ENCODE measurements around the gene PIK3R5. TPM values are rescaled to one million over a fixed set of nuclear protein-coding genes. Genes with fewer than 3 reads are reported as not detected.

The PIK3R5 gene, protein sequence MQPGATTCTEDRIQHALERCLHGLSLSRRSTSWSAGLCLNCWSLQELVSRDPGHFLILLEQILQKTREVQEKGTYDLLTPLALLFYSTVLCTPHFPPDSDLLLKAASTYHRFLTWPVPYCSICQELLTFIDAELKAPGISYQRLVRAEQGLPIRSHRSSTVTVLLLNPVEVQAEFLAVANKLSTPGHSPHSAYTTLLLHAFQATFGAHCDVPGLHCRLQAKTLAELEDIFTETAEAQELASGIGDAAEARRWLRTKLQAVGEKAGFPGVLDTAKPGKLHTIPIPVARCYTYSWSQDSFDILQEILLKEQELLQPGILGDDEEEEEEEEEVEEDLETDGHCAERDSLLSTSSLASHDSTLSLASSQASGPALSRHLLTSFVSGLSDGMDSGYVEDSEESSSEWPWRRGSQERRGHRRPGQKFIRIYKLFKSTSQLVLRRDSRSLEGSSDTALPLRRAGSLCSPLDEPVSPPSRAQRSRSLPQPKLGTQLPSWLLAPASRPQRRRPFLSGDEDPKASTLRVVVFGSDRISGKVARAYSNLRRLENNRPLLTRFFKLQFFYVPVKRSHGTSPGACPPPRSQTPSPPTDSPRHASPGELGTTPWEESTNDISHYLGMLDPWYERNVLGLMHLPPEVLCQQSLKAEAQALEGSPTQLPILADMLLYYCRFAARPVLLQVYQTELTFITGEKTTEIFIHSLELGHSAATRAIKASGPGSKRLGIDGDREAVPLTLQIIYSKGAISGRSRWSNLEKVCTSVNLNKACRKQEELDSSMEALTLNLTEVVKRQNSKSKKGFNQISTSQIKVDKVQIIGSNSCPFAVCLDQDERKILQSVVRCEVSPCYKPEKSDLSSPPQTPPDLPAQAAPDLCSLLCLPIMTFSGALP
- total RNA-seq = 10 to 100 TPM; 73.9 to 77.9 TPM

DNA sequence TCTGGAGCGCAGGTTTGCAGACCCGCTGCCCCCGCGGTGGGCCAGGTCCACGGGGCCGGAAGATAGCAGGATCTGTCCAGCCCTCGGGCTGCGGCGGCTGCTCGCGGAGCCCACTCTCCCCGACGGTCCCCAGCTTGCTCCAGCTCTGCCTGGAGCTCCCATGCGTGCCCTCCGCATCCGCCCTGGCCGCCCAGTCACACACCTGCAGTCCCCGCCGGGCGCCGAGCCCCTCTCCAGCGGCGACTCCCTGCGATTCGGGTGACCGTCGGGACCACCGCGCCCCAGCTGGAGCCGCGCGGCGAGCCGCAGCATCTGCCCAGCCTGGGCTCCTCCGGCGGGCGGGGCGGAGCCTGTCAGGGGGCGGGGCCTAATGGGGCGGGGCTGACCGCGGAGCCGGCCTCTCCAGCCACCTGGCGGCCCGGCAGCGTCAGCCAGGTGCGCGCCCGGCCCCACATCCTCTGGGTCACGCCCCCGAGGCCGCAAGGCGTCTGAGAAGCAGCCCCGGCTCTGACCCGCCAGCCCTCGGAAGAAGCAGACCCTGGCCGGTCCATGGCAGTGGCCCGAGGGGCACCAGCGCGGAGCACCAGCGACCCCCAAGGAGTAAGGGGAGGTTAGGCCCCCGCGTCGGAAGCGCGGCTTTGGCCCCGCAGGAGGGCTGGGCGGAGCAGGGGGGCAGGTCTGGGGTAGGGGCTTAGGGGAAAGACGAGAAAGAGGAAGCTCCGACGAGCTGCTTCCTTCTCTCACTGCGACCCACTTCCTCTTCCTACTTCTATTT, at the start of gene PIK3R5:
TSS of gene PIK3R5 (minus strand) at position 314 of the 775 bp plus-strand sequence. CDS start 54,213 bp downstream, outside the sequence.
- peaks cover 57% of the 10 kb centered on the region for H3K36me3 Mint-ChIP-seq (ENCODE audit: low read depth)
- peak within 1 kb of the TSS; percentile 99 for H3K4me3 Mint-ChIP-seq
- POLR2A ChIA-PET = interaction anchor here (0.6 to 3.9 kb wide), 11 partner anchors 9 to 108 kb away, joined by 3 to 29 read pairs (median 5); no protein-coding TSS in a partner anchor
- H3K27ac Mint-ChIP-seq = peak within 1 kb of the TSS; percentile 97
- H3K9me3 Mint-ChIP-seq (ENCODE audit: insufficient read depth) = peaks cover 11% of the 10 kb centered on the region
- ATAC-seq = peak; percentile 81
- CTCF ChIA-PET = interaction anchor here (0.6 to 4.9 kb wide), 7 partner anchors 9 to 70 kb away, joined by 3 to 28 read pairs (median 6); no protein-coding TSS in a partner anchor
- H3K27me3 Mint-ChIP-seq (ENCODE audit: low read depth) = no peaks in the 10 kb centered on the region
- peaks cover 60% of the 10 kb centered on the region for H3K4me1 Mint-ChIP-seq (ENCODE audit: low read depth)
- peak; percentile 86 for DNase-seq

DNA sequence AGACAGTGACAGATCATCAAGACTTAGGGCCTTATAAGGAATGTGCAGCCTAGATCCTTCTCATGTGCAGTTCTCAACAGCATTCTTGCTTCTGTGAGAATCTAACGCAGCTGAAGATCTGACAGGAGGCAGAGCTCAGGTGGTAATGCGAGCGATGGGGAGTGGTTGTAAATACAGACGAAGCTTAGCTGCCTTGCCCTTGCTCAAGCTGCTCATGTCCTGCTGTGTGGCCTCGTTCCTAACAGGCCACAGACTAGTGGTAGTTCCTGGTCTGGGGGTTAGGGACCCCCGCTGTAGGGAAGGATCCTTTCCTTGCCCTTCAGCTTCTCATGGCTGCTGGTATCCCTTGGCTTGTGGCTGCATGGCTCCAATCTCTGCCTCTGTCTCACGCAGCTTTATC, 45.5 kb upstream of the PIK3R5 start:
- Mint-ChIP-seq H3K27ac (no peak overlapping the region), H3K36me3 (ENCODE audit: low read depth) (no peaks in the 10 kb centered on the region), H3K9me3 (ENCODE audit: insufficient read depth) (no peaks in the 10 kb centered on the region), H3K4me1 (ENCODE audit: low read depth) (no peaks in the 10 kb centered on the region), H3K4me3 (no peak overlapping the region), H3K27me3 (ENCODE audit: low read depth) (peaks cover 57% of the 10 kb centered on the region)
- DNase-seq (no peak), ATAC-seq (no peak)
- ChIA-PET POLR2A (no interaction called here), CTCF (interaction anchor here (1.5 to 2.4 kb wide), 2 partner anchors 13 kb away, joined by 7 to 15 read pairs; no protein-coding TSS in a partner anchor)

DNA sequence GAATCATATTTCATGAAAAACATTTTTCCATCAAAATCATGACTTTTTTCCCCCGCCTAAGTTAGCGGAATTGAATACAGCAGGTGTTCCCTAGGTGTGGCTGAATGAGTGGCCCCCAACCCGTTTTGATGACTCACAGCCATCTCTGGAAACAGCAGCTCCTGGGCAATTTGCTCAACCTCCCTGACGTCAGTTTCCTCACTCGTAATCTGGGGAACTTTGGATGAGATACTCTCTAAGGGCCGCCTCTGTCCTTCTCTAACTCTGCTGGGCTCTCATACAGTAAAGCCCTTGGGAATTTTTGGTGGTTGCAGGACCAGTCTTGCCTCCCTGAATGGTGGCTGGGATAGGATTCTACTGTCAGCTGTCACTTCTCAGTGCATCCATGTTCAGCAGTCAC, 44.2 kb upstream of the PIK3R5 start:
- CTCF ChIA-PET = interaction anchor here (0.6 to 2.4 kb wide), 2 partner anchors 12 to 604 kb away, joined by 4 to 15 read pairs; no protein-coding TSS in a partner anchor
- Mint-ChIP-seq H3K4me1 (ENCODE audit: low read depth) (no peaks in the 10 kb centered on the region), H3K27me3 (ENCODE audit: low read depth) (peaks cover 65% of the 10 kb centered on the region)

DNA sequence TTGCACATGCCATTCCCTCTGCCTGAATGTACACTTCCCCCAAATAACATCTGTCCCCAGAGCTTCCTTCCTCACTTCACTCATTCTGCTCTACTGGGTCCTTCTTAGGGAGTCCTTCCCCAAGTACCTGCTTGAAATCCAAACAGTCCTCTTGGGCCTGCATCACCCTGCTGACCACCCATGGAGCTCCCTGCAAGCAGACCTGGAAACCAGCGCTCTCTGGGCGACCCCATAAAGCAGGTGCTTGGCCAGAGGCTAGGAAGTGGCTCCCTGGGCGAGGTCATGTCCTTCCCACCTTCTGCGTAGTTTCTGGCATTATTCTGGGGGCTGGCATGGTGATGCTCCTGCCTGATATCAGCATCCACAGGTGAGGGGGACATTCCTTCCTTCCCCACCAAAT, 43.6 kb upstream of the PIK3R5 start:
- H3K27me3 Mint-ChIP-seq (ENCODE audit: low read depth) = peaks cover 72% of the 10 kb centered on the region
- DNase-seq = no peak
- H3K4me1 Mint-ChIP-seq (ENCODE audit: low read depth) = no peaks in the 10 kb centered on the region
- no peak overlapping the region for H3K27ac Mint-ChIP-seq
- ATAC-seq = no peak
- ChIA-PET CTCF (interaction anchor here (0.6 to 2.4 kb wide), 2 partner anchors 11 to 603 kb away, joined by 4 to 15 read pairs; no protein-coding TSS in a partner anchor), POLR2A (no interaction called here)
- H3K36me3 Mint-ChIP-seq (ENCODE audit: low read depth) = peaks cover 2% of the 10 kb centered on the region
- H3K4me3 Mint-ChIP-seq = no peak overlapping the region
- no peaks in the 10 kb centered on the region for H3K9me3 Mint-ChIP-seq (ENCODE audit: insufficient read depth)

More for the DNA sequence above, 44.2 kb upstream of the PIK3R5 start:
- POLR2A ChIA-PET = no interaction called here
- H3K4me3 Mint-ChIP-seq = no peak overlapping the region
- DNase-seq (no peak), ATAC-seq (no peak)
- H3K36me3 Mint-ChIP-seq (ENCODE audit: low read depth) = peaks cover 2% of the 10 kb centered on the region
- H3K27ac Mint-ChIP-seq = no peak overlapping the region
- H3K9me3 Mint-ChIP-seq (ENCODE audit: insufficient read depth) = no peaks in the 10 kb centered on the region

DNA sequence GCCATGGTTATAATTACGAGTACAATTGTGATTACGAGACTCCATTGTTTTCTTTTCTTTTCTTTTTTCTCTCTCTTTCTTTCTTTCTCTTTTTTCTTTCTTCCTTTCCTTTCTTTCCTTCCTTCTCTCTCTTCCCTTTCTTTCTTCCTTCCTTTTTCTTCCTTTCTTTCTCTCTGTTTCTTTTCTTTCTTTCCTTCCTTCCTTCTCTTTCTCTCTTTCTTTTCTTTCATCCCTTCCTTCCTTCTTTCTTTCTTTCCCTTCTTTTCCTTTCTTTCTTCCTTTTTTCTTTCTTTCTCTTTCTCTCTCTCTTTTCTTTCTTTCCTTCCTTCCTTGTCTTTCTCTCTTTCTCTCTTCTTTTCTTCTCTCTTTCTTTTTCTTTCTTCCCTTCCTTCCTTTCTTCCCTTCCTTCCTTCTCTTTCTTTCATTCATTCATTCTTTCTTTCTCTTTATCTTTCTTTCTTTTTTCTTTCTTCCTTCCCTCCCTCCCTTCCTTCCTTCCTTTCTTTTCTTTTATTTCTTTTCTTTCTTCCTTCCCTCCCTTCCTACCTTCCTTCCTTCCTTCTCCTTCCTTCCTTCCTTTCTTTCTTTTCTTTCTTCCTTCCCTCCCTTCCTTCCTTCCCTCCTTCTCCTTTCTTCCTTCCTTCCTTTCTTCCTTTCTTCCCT, 41.7 kb upstream of the PIK3R5 start:
- DNase-seq (no peak), ATAC-seq (no peak)
- peaks cover 73% of the 10 kb centered on the region for H3K27me3 Mint-ChIP-seq (ENCODE audit: low read depth)
- no peaks in the 10 kb centered on the region for H3K9me3 Mint-ChIP-seq (ENCODE audit: insufficient read depth)
- POLR2A ChIA-PET = no interaction called here
- no peak overlapping the region for H3K4me3 Mint-ChIP-seq
- no peak overlapping the region for H3K27ac Mint-ChIP-seq
- CTCF ChIA-PET = no interaction called here
- peaks cover 6% of the 10 kb centered on the region for H3K4me1 Mint-ChIP-seq (ENCODE audit: low read depth)
- H3K36me3 Mint-ChIP-seq (ENCODE audit: low read depth) = peaks cover 2% of the 10 kb centered on the region

DNA sequence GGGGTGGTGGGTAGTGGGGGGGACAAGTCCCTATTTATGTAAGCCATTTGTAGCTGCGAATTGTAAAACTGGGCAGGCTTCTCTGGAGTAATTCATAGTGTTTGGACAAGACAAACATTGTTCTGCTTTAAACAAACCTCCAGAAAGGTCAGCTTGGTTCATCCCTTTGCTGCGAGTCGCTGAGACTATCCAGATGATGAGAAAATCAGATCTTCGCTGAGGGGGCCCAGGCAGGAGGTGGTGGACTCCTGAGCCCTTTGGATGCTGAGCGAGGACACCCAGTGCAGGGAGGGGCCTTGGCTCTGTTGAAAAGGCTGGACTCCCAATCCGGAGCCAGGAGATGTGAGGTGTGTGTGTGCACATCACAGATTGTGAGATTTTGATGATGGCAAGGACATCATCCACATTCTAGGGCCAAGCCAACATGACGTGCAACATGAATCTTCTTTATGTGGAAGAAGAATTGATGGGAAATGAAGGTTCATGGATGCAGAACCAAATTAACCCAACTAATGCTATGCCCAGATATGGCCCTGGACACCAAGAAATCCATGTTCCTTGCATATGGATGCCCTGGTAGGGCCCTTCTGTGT, 40.8 kb upstream of the PIK3R5 start:
- Mint-ChIP-seq H3K4me3 (no peak overlapping the region), H3K36me3 (ENCODE audit: low read depth) (peaks cover 2% of the 10 kb centered on the region), H3K9me3 (ENCODE audit: insufficient read depth) (no peaks in the 10 kb centered on the region), H3K27me3 (ENCODE audit: low read depth) (peaks cover 81% of the 10 kb centered on the region), H3K4me1 (ENCODE audit: low read depth) (peaks cover 10% of the 10 kb centered on the region), H3K27ac (no peak overlapping the region)
- DNase-seq = no peak
- ATAC-seq = no peak
- ChIA-PET CTCF (no interaction called here), POLR2A (no interaction called here)

DNA sequence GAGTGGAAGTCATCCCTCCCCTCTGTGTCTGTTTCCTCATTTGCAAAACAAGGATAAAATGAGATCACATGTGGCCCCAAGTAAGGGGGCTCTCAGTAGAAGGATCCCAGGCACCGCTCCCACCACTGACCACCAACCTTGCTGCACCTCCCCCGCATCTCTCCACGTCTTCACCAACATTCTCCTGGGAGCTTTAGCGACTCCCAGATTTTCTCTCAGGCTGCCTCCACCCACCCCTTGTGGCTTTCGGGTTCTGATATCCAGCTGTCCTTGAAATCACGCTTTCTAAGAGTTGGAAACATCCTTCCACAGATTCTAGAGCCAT, 39.4 kb upstream of the PIK3R5 start:
- peaks cover 75% of the 10 kb centered on the region for H3K27me3 Mint-ChIP-seq (ENCODE audit: low read depth)
- ChIA-PET CTCF (no interaction called here), POLR2A (no interaction called here)

DNA sequence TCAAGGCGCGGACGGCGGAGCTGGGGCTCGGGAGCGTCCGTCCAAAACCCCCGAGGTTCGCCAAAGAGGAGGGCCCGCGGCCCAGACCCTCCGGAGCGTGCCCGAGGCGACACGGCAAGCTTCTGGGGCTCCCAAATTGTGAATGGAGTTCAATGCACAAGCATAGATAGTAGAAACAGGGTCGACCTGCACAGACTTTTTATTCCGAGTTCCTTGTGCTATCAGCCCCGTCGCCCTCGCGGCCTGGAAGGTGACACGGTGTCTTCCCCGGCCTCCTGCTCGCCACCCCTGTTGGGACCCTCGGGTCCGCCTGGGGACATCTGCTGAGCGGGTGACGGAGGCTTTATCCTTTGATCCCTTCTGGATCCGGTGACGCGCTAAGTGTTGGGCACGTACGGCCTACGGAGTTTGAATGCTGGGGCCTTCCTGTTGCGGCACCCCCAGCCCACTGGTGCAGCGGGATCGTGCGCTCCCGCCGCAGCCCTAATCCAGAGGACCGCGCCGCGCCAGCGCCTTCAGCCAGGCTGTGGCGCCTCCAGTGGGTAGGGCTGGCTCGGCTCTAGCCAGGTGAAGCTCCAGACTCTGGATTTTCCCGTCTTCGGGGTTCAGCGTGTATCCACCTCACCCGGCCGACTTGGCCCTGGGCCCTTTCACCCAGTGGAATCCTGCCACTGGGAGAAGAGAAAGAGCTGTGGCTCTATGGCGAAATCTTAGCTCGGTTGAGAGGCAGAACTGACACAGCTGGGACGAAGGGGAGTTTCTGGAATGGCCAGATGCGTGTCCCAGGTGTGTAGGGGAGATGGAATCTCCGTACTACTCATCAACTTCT, 38.8 kb upstream of the PIK3R5 start:
- ChIA-PET POLR2A (no interaction called here), CTCF (no interaction called here)
- no peak overlapping the region for H3K27ac Mint-ChIP-seq
- no peak overlapping the region for H3K4me3 Mint-ChIP-seq
- no peak for ATAC-seq
- H3K4me1 Mint-ChIP-seq (ENCODE audit: low read depth) = peaks cover 10% of the 10 kb centered on the region
- peaks cover 72% of the 10 kb centered on the region for H3K27me3 Mint-ChIP-seq (ENCODE audit: low read depth)
- H3K9me3 Mint-ChIP-seq (ENCODE audit: insufficient read depth) = no peaks in the 10 kb centered on the region
- peaks cover 2% of the 10 kb centered on the region for H3K36me3 Mint-ChIP-seq (ENCODE audit: low read depth)
- no peak for DNase-seq

More for the DNA sequence above, 39.4 kb upstream of the PIK3R5 start:
- Mint-ChIP-seq H3K36me3 (ENCODE audit: low read depth) (peaks cover 2% of the 10 kb centered on the region), H3K4me1 (ENCODE audit: low read depth) (peaks cover 10% of the 10 kb centered on the region), H3K9me3 (ENCODE audit: insufficient read depth) (no peaks in the 10 kb centered on the region), H3K27ac (no peak overlapping the region), H3K4me3 (no peak overlapping the region)
- DNase-seq = no peak
- no peak for ATAC-seq

DNA sequence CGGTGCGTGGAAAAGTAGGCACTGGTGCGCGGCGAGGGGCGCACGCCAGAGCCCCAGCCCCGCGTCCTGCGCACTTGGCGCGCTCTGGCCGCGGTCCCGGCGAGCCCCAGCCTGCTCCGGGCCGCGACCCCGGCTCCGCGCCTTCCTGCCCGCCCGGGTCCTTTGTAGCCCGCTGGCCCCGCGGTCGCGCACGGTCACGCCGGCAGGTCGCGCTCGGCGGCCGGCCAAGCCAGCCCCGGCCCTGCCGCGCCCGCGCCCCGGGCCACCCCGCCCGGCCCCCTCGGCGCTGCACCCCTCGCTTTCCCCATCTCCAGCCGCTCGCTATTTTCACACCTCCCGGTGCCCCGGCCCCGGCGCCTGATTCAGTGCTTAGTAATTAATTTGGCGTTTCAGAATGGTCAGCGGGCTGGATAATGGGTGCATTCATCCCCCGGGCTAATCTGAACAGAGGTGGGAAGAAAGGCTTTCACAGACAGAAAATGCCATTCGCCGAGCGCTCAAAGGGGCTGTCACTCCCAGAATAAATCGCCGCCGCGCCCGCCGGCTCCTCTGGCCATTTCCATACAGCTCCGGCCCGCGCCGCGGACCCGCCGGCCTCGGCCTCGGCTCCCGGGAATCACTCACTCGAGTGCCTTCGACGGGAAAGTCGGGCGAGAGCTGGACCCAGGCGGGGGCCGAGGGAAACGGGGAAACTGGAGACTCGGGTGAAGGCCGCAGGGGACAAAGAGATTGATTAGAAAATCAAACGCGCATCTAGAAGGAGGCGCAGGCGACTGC, 38.0 kb upstream of the PIK3R5 start:
- Mint-ChIP-seq H3K9me3 (ENCODE audit: insufficient read depth) (no peaks in the 10 kb centered on the region), H3K4me3 (peak overlapping the region; percentile 18), H3K4me1 (ENCODE audit: low read depth) (peaks cover 10% of the 10 kb centered on the region), H3K36me3 (ENCODE audit: low read depth) (peaks cover 2% of the 10 kb centered on the region), H3K27ac (no peak overlapping the region), H3K27me3 (ENCODE audit: low read depth) (peaks cover 69% of the 10 kb centered on the region)
- ATAC-seq (no peak), DNase-seq (no peak)
- ChIA-PET POLR2A (no interaction called here), CTCF (interaction anchor here (1.0 to 1.4 kb wide), 8 partner anchors 8 to 218 kb away, joined by 3 to 7 read pairs (median 3); no protein-coding TSS in a partner anchor)

All from activated CD8-positive, alpha-beta T cell treated with anti-CD3 and anti-CD28 coated beads, Interleukin-2, amount 10 ng/mL, durations not matched to agents 7 days and 5 days (primary cell).